Natural killer cell treated with Interleukin-12 subunit alpha and Interleukin-12 subunit beta and Interleukin-15 and Interleukin-18, amount 100 ng/mL, for 72 hours (primary cell): ENCODE measurements around the gene PARN. TPM values are rescaled to one million over a fixed set of nuclear protein-coding genes. Genes with fewer than 3 reads are reported as not detected.
A peak's percentile ranks its signal among the peaks of the same experiment; 100 is the strongest.
"Not testable (repeated sequence)": the region's sequence is repeated elsewhere in the genome, so short reads cannot be mapped to it uniquely, and the experiment has no call there.

ENCODE experiments used
- ATAC-seq, 2 donors: fragments of 150-1000 bp; cut with Tn5 transposase in 1 of 2; sonication (Bioruptor Pico), chemical (Tn5 transposase) in 1 of 2; 2 replicates each; pipeline ENCODE4 v1.10.0; 2021
- DNase-seq: peaks from one replicate; pipeline ENCODE4 v3.0.0; 2022; ENCODE audit warnings: low spot score
- H3K27ac Mint-ChIP-seq, 2 donors: 1 replicate in 1 of 2; 2 replicates in 1 of 2; pipeline ENCODE4 v1.8.0; 2022; ENCODE audit warnings: mixed read lengths in 2 of 2, mild to moderate bottlenecking in 1 of 2, moderate library complexity in 1 of 2
- H3K27me3 Mint-ChIP-seq, 2 donors: 1 replicate in 1 of 2; 2 replicates in 1 of 2; pipeline ENCODE4 v1.8.0; 2022; ENCODE audit warnings: mixed read lengths in 2 of 2
- H3K36me3 Mint-ChIP-seq: one replicate; pipeline ENCODE4 v1.8.0; 2022; ENCODE audit warnings: mixed read lengths
- H3K4me1 Mint-ChIP-seq, 2 donors: 1 replicate in 1 of 2; 2 replicates in 1 of 2; pipeline ENCODE4 v1.8.0; 2022; ENCODE audit warnings: low read depth in 2 of 2, mixed read lengths in 2 of 2, mild to moderate bottlenecking in 1 of 2
- H3K4me3 Mint-ChIP-seq: one replicate; pipeline ENCODE4 v1.8.0; 2022; ENCODE audit warnings: mixed read lengths
- H3K9me3 Mint-ChIP-seq: 2 replicates; pipeline ENCODE4 v1.8.0; 2022; ENCODE audit warnings: mixed read lengths
- total RNA-seq, 2 donors: library from RNA; stranded (reverse); gene quantifications; one replicate each; pipeline ENCODE4 v1.2.3, GENCODE V29; 2022

Gene PARN
- total RNA-seq, 2 donors from 2014 or later = 25.4 to 50.4 TPM

DNA sequence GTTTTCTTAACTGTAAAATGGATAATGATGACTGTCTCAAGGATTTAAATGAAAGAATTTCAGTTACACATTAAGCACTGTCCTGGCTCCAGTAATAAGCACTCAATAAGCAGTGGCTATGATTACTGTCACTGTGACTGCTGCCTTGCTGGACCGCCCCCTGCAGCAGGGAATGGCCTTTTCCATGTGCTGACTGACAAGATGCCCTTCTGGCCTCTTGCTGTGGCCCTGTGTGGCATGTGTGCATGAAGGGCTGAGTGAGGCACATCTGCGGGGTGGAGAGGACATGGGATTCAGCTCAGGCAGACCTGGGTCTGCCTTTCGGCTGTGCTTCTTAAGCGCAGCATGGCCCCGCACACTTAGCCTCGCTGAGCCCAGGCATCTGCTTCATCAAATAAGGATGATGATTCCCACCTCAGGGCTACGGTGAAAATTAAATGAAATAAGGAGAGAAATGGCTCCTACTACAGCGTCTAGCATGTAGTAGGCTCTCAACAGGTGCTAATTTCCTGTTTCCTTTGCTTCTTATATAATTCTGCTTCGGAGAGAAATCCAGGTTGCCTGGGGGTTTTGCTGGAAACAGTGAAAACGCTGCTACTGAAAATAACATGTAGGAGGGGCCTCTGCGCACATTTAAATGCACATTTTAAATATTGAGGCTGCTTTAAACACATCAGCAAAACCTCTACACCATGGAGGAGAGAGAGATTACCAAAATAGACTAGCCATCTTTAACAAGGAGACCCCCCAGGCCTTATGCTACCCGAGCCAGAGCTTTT lies 183.9 kb downstream of the PARN start:
- ATAC-seq = no peak
- H3K9me3 Mint-ChIP-seq = no peaks in the 10 kb centered on the region

GRCh38 chr16:14444979-14445810 lies 184.9 kb downstream of the PARN start:
- Mint-ChIP-seq H3K4me1 (peaks cover 0 to 5% of the 10 kb centered on the region in 2 donors), H3K4me3 (no peak overlapping the region), H3K27me3 (no peaks in the 10 kb centered on the region)

More for the DNA sequence above, 183.9 kb downstream of the PARN start:
- Mint-ChIP-seq H3K27me3 (no peaks in the 10 kb centered on the region), H3K4me3 (no peak overlapping the region), H3K36me3 (no peaks in the 10 kb centered on the region), H3K27ac (no peak overlapping the region), H3K4me1 (peaks cover 0 to 6% of the 10 kb centered on the region in 2 donors)
- DNase-seq = no peak

GRCh38 chr16:14441533-14441932 lies 188.5 kb downstream of the PARN start:
- H3K36me3 Mint-ChIP-seq, H3K4me1 Mint-ChIP-seq, H3K27ac Mint-ChIP-seq, H3K27me3 Mint-ChIP-seq, H3K9me3 Mint-ChIP-seq, ATAC-seq, DNase-seq, H3K4me3 Mint-ChIP-seq: not testable (repeated sequence)

More at GRCh38 chr16:14444979-14445810, 184.9 kb downstream of the PARN start:
- no peak for ATAC-seq
- Mint-ChIP-seq H3K27ac (no peak overlapping the region), H3K36me3 (no peaks in the 10 kb centered on the region), H3K9me3 (no peaks in the 10 kb centered on the region)
- no peak for DNase-seq

DNA sequence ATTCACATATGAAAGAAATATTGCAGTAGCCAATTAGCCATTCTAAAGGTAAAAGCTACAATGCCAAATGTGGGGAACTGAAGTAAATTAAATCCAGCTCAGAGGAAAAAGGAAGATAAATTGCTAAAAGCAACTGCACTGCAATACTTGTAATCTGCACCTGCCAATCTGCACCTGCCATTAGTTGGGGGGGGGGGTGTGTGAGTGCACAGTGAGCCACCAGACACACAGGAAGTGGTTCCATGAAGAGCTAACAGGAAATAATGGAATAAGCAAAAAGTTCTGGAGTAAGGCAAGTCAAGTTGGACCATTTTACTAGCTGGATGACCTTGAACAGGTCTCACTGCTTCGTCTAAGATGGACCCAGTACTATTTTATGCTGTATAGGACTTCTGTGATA lies 191.8 kb downstream of the PARN start:
- H3K27ac Mint-ChIP-seq = no peak overlapping the region
- DNase-seq = no peak
- H3K4me3 Mint-ChIP-seq = no peak overlapping the region

GRCh38 chr16:14437426-14437825 lies 192.6 kb downstream of the PARN start:
- no peaks in the 10 kb centered on the region for H3K36me3 Mint-ChIP-seq
- H3K27me3 Mint-ChIP-seq = no peaks in the 10 kb centered on the region
- peaks cover 11 to 12% of the 10 kb centered on the region in 2 donors for H3K4me1 Mint-ChIP-seq
- DNase-seq (no peak), ATAC-seq (no peak)
- no peak overlapping the region for H3K4me3 Mint-ChIP-seq
- H3K27ac Mint-ChIP-seq = no peak overlapping the region
- no peaks in the 10 kb centered on the region for H3K9me3 Mint-ChIP-seq

More for the DNA sequence above, 191.8 kb downstream of the PARN start:
- H3K9me3 Mint-ChIP-seq = no peaks in the 10 kb centered on the region
- no peaks in the 10 kb centered on the region for H3K36me3 Mint-ChIP-seq
- H3K27me3 Mint-ChIP-seq = no peaks in the 10 kb centered on the region
- H3K4me1 Mint-ChIP-seq = peaks cover 11 to 12% of the 10 kb centered on the region in 2 donors
- ATAC-seq = no peak

- H3K36me3 Mint-ChIP-seq = no peaks in the 10 kb centered on the region
- H3K27ac Mint-ChIP-seq = peak overlapping the region; percentile 17 to 43
- ATAC-seq (peak; percentile 53 to 57), DNase-seq (no peak)
- peak overlapping the region; percentile 39 for H3K4me3 Mint-ChIP-seq
- H3K27me3 Mint-ChIP-seq = no peaks in the 10 kb centered on the region
- H3K4me1 Mint-ChIP-seq = peaks cover 11 to 12% of the 10 kb centered on the region in 2 donors
- H3K9me3 Mint-ChIP-seq = no peaks in the 10 kb centered on the region
These were observed 193.6 kb downstream of the PARN start for GRCh38 chr16:14436401-14436955.

GRCh38 chr16:14434860-14435259 lies 195.2 kb downstream of the PARN start:
- no peak overlapping the region for H3K27ac Mint-ChIP-seq
- no peak for ATAC-seq

GRCh38 chr16:14428971-14429637 lies 201.0 kb downstream of the PARN start:
- not testable (repeated sequence) for H3K27ac Mint-ChIP-seq, ATAC-seq, H3K27me3 Mint-ChIP-seq, H3K4me1 Mint-ChIP-seq, H3K9me3 Mint-ChIP-seq, H3K36me3 Mint-ChIP-seq, DNase-seq, H3K4me3 Mint-ChIP-seq

More at GRCh38 chr16:14434860-14435259, 195.2 kb downstream of the PARN start:
- H3K4me1 Mint-ChIP-seq = peaks cover 11 to 12% of the 10 kb centered on the region in 2 donors
- H3K27me3 Mint-ChIP-seq = no peaks in the 10 kb centered on the region
- no peak overlapping the region for H3K4me3 Mint-ChIP-seq
- no peaks in the 10 kb centered on the region for H3K9me3 Mint-ChIP-seq
- no peaks in the 10 kb centered on the region for H3K36me3 Mint-ChIP-seq
- DNase-seq = no peak

DNA sequence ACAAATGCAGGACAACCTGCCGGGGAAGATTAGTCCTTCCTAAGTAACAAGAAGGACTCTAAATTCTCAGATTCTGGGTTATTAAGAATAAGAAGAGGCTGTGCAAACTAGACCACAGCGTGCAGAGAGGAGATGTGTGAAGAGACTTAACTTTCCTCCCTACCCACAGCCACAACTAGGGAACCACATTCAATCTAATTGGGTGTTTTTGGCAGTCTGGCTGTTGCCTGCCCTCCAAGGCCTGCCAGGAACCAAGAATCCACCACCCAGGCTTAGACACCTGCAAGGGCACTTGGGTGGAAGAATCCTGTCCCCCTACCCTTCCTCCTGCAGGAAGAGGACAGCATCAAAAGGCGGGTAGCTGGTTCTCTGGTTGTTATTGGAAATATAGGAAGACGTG lies 202.0 kb downstream of the PARN start:
- Mint-ChIP-seq H3K27me3 (no peaks in the 10 kb centered on the region), H3K9me3 (no peaks in the 10 kb centered on the region), H3K4me3 (no peak overlapping the region), H3K36me3 (no peaks in the 10 kb centered on the region), H3K27ac (no peak overlapping the region), H3K4me1 (no peaks in the 10 kb centered on the region)
- DNase-seq (no peak), ATAC-seq (no peak)

DNA sequence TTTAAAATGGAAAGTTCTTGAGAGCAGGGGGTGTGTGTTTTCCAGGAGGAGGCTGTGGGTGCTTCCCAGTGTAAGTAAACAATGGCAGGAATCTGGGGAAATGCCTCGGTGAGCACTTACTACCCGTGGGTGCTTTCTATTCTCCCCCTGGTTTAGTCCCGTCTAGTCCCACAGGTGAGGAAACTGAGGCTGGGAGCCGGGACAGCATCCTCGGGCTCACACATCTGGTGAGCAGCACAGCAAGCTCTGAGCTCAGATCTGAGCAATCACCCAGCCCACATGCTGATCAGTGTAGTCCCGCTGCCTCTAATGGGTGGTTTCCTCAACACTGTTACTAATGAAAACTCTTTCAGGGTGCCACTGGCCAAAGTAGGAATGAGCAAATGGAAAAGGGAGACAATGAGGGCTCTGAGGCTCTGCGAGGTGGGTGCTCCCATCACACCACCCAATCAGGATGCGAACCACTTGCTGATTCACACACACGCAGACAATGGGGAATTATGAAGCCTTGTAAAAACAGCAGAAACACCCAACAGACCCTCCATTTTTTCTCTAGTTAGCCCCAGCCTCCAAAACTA lies 202.6 kb downstream of the PARN start:
- Mint-ChIP-seq H3K4me1 (no peaks in the 10 kb centered on the region), H3K27ac (no peak overlapping the region), H3K27me3 (no peaks in the 10 kb centered on the region), H3K4me3 (no peak overlapping the region), H3K9me3 (no peaks in the 10 kb centered on the region), H3K36me3 (no peaks in the 10 kb centered on the region)
- no peak for DNase-seq
- ATAC-seq = no peak

GRCh38 chr16:14424595-14424994 lies 205.5 kb downstream of the PARN start:
- no peak overlapping the region for H3K27ac Mint-ChIP-seq
- no peaks in the 10 kb centered on the region for H3K27me3 Mint-ChIP-seq
- DNase-seq = no peak
- ATAC-seq = no peak
- no peaks in the 10 kb centered on the region for H3K9me3 Mint-ChIP-seq
- H3K4me1 Mint-ChIP-seq = no peaks in the 10 kb centered on the region
- H3K36me3 Mint-ChIP-seq = no peaks in the 10 kb centered on the region
- H3K4me3 Mint-ChIP-seq = no peak overlapping the region

DNA sequence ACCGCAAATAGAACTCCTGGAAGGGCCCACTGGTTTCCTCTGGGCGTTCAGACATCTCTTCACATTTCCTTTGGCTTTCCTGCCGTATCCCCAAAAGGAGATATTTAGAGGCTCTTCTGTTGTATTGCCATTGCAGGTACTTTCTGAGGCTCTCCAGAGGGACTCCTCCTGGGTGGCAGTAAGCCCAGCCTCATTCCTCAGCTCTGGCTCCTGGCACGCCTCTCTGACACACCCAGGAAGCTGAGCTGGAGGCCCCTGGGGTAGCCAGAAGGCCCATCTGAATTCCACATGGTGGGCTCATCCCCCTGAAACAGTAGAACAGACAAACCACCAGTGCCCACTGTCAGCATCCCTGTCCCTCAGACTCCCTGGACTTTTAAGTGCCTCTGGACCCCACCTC lies 206.7 kb downstream of the PARN start:
- Mint-ChIP-seq H3K27ac (no peak overlapping the region), H3K4me3 (no peak overlapping the region), H3K36me3 (no peaks in the 10 kb centered on the region), H3K4me1 (no peaks in the 10 kb centered on the region), H3K9me3 (no peaks in the 10 kb centered on the region), H3K27me3 (no peaks in the 10 kb centered on the region)
- ATAC-seq = no peak
- DNase-seq = no peak

GRCh38 chr16:14420721-14421488 lies 209.2 kb downstream of the PARN start:
- ATAC-seq (no peak), DNase-seq (no peak)
- Mint-ChIP-seq H3K27me3 (no peaks in the 10 kb centered on the region), H3K4me3 (no peak overlapping the region), H3K36me3 (no peaks in the 10 kb centered on the region), H3K9me3 (no peaks in the 10 kb centered on the region), H3K4me1 (no peaks in the 10 kb centered on the region), H3K27ac (no peak overlapping the region)
